Suprapubic skin (tissue), 4 donors: ENCODE results near the gene OTOG. TPM values are rescaled to one million over a fixed set of nuclear protein-coding genes. Genes with fewer than 3 reads are reported as not detected.

Experiments
- DNase-seq, 2 donors: peaks; one replicate each; pipeline ENCODE4 v3.0.0-alpha.2; 2019; ENCODE audit warnings: low spot score in 2 of 2
- H3K27ac ChIP-seq: fragments of 200-600 bp; sonication (generic); one replicate; pipeline ENCODE4 v1.5.1; 2019
- H3K27me3 ChIP-seq: fragments of 200-600 bp; sonication (generic); one replicate; pipeline ENCODE4 v1.5.1; 2019
- H3K36me3 ChIP-seq: fragments of 200-600 bp; sonication (generic); one replicate; pipeline ENCODE4 v1.5.1; 2019
- H3K4me1 ChIP-seq: fragments of 200-600 bp; sonication (generic); one replicate; pipeline ENCODE4 v1.5.1; 2019
- H3K4me3 ChIP-seq: fragments of 200-600 bp; sonication (generic); one replicate; pipeline ENCODE4 v1.5.1; 2019; ENCODE audit warnings: mild to moderate bottlenecking
- H3K9me3 ChIP-seq: fragments of 200-600 bp; sonication (generic); one replicate; pipeline ENCODE4 v1.5.1; 2019
- EP300 ChIP-seq: sonication (generic); formaldehyde crosslinking; IDR thresholded peaks from one replicate; pipeline ENCODE4 v1.6.1; 2017; ENCODE audit warnings: antibody characterized with exemption
- POLR2A ChIP-seq, 2 donors: fragments of 450-650 bp; IDR thresholded peaks; one replicate each; pipeline ENCODE4 v1.6.1; 2017; ENCODE audit warnings: antibody characterized with exemption in 2 of 2, mild to moderate bottlenecking in 2 of 2, moderate library complexity in 2 of 2
- POLR2AphosphoS5 ChIP-seq, 3 donors: sonication (generic); formaldehyde crosslinking; IDR thresholded peaks; one replicate each; pipeline ENCODE4 v1.6.1; 2017; ENCODE audit warnings: antibody characterized with exemption in 3 of 3
- WGBS: methylation state at CpG from one replicate; pipeline ENCODE4 v1.1.5; 2018; 5-methylcytosine and 5-hydroxymethylcytosine counted together
- total RNA-seq, 4 donors: library from RNA; depleted of rRNA; stranded (reverse); fragments of >200 nt; gene quantifications; one replicate each; pipeline ENCODE4 v1.1.0, GENCODE V29; 2016
- TF ChIP-seq, protein P1 (sequence below), 2 donors: fragments of 200-600 bp in 1 of 2; fragments of 450-650 bp in 1 of 2; sonication (generic) in 1 of 2; IDR thresholded peaks; one replicate each; pipeline ENCODE4 v1.5.1; 2016 to 2019; ENCODE audit warnings: antibody characterized with exemption in 2 of 2, mild to moderate bottlenecking in 1 of 2, moderate library complexity in 1 of 2

Gene OTOG
- total RNA-seq, 4 donors from 2014 or later = not detected

DNA sequence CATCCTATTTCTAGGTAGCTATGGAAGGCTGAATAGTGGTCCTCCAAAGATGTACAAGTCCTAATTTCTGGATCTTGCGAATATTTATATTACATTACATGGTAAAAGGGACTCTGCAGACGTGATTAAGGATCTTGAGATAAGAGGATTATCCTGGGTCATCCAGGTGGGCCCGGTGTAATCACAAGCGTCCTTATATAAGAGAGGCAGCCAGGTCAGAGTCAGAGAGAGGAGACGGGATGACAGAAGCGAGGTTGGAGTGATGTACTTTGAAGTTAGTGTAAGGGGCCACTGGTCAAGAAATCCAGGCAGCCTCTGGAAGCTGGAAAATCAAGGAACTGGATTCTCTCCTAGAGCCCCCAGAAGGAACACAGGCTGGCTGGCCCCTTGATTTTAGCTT is 102.2 kb downstream of the OTOG start:
- Histone ChIP-seq H3K9me3 (no peaks in the 10 kb centered on the region), H3K27me3 (peaks cover 26% of the 10 kb centered on the region), H3K4me1 (no peaks in the 10 kb centered on the region), H3K36me3 (no peaks in the 10 kb centered on the region), H3K27ac (no peak overlapping the region), H3K4me3 (no peak overlapping the region)
- 61% methylated on average over 6 of the region's 6 CpGs for WGBS
- DNase-seq = no peak
- no peak for TF ChIP-seq EP300
- TF ChIP-seq POLR2AphosphoS5 (IDR thresholded peaks at IDR 0.05) = no peak
- TF ChIP-seq POLR2A (IDR thresholded peaks at IDR 0.05) = no peak
- TF ChIP-seq, protein P1, sequence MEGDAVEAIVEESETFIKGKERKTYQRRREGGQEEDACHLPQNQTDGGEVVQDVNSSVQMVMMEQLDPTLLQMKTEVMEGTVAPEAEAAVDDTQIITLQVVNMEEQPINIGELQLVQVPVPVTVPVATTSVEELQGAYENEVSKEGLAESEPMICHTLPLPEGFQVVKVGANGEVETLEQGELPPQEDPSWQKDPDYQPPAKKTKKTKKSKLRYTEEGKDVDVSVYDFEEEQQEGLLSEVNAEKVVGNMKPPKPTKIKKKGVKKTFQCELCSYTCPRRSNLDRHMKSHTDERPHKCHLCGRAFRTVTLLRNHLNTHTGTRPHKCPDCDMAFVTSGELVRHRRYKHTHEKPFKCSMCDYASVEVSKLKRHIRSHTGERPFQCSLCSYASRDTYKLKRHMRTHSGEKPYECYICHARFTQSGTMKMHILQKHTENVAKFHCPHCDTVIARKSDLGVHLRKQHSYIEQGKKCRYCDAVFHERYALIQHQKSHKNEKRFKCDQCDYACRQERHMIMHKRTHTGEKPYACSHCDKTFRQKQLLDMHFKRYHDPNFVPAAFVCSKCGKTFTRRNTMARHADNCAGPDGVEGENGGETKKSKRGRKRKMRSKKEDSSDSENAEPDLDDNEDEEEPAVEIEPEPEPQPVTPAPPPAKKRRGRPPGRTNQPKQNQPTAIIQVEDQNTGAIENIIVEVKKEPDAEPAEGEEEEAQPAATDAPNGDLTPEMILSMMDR (IDR thresholded peaks at IDR 0.05) = no peak

DNA sequence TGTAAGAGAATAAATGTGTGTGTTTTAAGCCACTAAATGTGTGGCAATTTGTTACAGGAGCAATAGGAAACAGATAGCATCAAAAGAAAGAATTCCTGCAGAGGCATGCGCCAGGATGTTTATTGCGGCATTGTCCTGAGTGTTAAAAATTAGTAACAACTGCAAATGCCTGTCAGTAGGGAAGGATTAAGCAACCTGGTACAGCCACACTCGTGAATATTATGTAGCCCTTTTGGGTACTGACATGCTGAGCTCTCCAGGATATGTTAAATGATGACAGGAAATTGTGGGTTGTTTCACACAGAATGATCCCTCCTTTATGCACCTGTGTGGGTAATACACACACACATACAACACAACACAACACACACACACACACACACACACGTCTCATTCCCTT is 102.6 kb downstream of the OTOG start:
- H3K27me3 ChIP-seq = peaks cover 26% of the 10 kb centered on the region
- no peak for TF ChIP-seq EP300
- no peaks in the 10 kb centered on the region for H3K4me1 ChIP-seq
- no peaks in the 10 kb centered on the region for H3K36me3 ChIP-seq
- H3K4me3 ChIP-seq = no peak overlapping the region
- 35% methylated on average over 4 of the region's 4 CpGs for WGBS
- no peaks in the 10 kb centered on the region for H3K9me3 ChIP-seq
- DNase-seq = no peak
- H3K27ac ChIP-seq = no peak overlapping the region

DNA sequence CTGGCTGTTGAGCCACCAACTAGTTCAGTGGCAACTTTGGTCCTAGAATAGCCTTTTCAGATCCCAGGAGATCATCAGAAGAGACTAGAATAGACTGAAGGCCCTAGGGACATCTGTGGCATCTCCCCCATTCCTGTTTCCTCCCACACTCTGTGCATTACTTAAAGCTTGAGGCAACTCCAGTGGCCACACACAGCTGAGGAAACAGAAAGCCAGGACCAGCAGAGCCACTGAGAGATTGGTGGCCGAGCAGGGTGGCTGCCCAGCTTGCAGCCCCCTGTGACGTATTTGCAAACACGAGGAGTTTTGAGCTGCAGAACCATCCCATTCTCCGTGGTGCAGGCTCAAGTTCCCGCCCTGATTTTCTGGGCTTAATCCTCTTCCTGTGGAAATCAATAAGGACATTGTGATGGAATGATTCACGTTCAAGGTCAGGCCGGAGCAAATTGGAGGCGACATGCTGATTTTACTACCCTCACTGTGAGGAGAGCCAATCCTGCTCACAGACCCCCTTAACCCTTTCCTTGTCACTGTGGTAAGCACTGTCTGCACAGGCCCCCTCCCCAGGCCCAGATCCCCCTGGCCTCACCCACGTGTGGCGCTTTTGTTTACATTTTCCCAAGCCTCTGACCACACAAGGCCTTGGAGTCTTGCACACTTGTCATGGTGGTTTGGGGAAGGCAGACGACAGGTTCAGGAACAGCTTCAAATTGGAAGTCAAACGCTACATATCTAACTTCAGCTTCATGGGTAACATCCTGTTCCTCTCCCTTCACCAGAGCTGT is 103.3 kb downstream of the OTOG start:
- peaks cover 26% of the 10 kb centered on the region for H3K27me3 ChIP-seq
- no peak for TF ChIP-seq POLR2AphosphoS5 (IDR thresholded peaks at IDR 0.05)
- TF ChIP-seq POLR2A (IDR thresholded peaks at IDR 0.05) = no peak
- TF ChIP-seq, protein P1 (IDR thresholded peaks at IDR 0.05) = no peak
- TF ChIP-seq EP300 = no peak
- H3K9me3 ChIP-seq = peaks cover 4% of the 10 kb centered on the region
- 35% methylated on average over 12 of the region's 12 CpGs for WGBS
- H3K4me1 ChIP-seq = no peaks in the 10 kb centered on the region
- no peak overlapping the region for H3K27ac ChIP-seq
- no peak overlapping the region for H3K4me3 ChIP-seq
- H3K36me3 ChIP-seq = no peaks in the 10 kb centered on the region
- no peak for DNase-seq

GRCh38 chr11:17651061-17651460 is 104.0 kb downstream of the OTOG start:
- no peak for DNase-seq
- H3K27me3 ChIP-seq = peaks cover 26% of the 10 kb centered on the region
- H3K9me3 ChIP-seq = peaks cover 6% of the 10 kb centered on the region
- H3K27ac ChIP-seq = no peak overlapping the region
- 66% methylated on average over 6 of the region's 6 CpGs for WGBS
- no peaks in the 10 kb centered on the region for H3K36me3 ChIP-seq
- TF ChIP-seq EP300 = no peak
- TF ChIP-seq POLR2AphosphoS5 (IDR thresholded peaks at IDR 0.05) = no peak
- no peak for TF ChIP-seq POLR2A (IDR thresholded peaks at IDR 0.05)
- TF ChIP-seq, protein P1 (IDR thresholded peaks at IDR 0.05) = no peak
- no peaks in the 10 kb centered on the region for H3K4me1 ChIP-seq
- H3K4me3 ChIP-seq = no peak overlapping the region

DNA sequence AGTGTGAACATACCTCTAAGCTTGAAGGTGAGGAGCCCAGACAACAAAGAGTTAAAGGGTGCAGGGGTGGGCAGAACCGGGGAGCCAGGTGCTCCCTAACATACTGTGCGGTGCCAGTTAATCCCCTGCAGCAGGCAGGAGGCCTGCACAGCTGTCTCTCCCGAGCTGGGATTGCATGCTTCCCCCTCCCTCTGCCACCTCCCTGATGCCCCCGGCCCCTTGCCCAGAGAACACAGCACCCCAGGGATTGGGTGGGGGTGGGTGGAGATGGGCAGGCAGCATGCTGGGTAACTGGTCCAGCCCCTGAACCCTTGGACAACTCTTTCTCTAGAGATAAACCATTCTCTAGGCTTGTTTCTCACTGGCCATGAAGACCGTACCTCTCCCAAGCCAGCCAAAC is 104.6 kb downstream of the OTOG start:
- no peak for TF ChIP-seq POLR2AphosphoS5 (IDR thresholded peaks at IDR 0.05)
- no peak for TF ChIP-seq EP300
- no peak for TF ChIP-seq POLR2A (IDR thresholded peaks at IDR 0.05)
- TF ChIP-seq, protein P1 (IDR thresholded peaks at IDR 0.05) = no peak
- peaks cover 26% of the 10 kb centered on the region for H3K27me3 ChIP-seq
- no peak for DNase-seq
- H3K9me3 ChIP-seq = peaks cover 6% of the 10 kb centered on the region
- no peak overlapping the region for H3K27ac ChIP-seq
- no peaks in the 10 kb centered on the region for H3K36me3 ChIP-seq
- H3K4me1 ChIP-seq = no peaks in the 10 kb centered on the region
- 37% methylated on average over 5 of the region's 5 CpGs for WGBS
- no peak overlapping the region for H3K4me3 ChIP-seq

- WGBS = 80% methylated on average over 2 of the region's 2 CpGs
- Histone ChIP-seq H3K4me3 (no peak overlapping the region), H3K4me1 (no peaks in the 10 kb centered on the region), H3K36me3 (no peaks in the 10 kb centered on the region), H3K27me3 (peaks cover 26% of the 10 kb centered on the region), H3K9me3 (peaks cover 6% of the 10 kb centered on the region), H3K27ac (no peak overlapping the region)
- TF ChIP-seq EP300 = no peak
- no peak for TF ChIP-seq POLR2AphosphoS5 (IDR thresholded peaks at IDR 0.05)
- no peak for DNase-seq
Observed at GRCh38 chr11:17652556-17652955, 105.5 kb downstream of the OTOG start.
